ENCODE measurements around the gene SMIM43.

The SMIM43 gene

DNA sequence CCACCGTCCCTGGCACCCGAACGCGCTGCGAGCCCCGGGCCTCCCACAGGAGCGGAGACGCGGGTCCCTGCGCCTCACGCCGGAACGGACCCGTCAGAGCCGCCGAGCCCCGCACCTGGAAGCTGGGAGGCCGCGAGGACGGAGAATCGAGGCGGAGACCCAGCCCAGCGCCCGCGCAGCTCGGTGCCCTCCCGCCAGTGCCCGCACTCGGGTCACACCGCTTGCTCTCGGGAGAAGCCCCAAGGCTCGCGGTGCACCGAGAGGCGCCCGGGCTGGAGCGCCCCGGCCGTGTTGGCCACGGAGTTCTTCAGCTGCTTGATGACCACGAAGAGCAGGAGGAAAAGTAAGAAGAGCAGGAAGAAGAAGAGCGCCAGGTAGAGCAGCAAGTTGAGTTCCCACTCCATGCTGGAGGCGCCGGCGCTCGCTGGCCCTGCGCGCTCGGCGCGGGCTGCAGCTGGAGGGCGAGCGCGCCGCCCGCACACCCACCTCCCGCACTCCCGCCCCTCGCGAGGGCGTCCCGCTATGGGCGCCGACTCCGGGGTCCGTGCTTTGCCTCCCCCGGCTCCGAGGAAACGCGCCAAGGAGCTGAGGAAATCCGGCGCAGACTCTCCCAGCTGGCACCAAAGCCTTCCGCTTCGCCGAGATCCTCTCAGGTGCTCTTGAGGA is at the start of gene SMIM43:
TSS of gene SMIM43 (minus strand) at position 463 of the 666 bp plus-strand sequence. CDS start at position 404, 59 bp downstream.
- no peak for DNase-seq

DNA sequence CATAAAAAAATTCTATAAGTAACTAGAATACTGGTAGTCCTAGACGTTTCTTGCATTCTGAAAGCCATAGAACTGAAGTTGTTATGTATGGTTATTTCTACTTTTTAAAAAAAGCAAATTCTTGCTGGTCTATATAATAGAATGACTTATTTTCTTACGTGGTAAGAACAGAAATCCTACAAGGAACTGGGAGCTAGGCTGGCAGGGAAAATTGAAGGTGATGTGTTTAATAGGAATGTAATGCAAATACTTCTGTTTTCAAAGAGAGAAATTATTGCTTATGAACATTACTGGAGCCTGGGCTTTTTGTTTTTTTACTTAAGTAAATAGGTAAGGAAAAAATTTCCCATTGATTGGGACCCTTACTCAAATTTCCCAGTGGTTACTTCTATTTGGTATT is 49.8 kb upstream of the SMIM43 start:
- DNase-seq: no peak

DNA sequence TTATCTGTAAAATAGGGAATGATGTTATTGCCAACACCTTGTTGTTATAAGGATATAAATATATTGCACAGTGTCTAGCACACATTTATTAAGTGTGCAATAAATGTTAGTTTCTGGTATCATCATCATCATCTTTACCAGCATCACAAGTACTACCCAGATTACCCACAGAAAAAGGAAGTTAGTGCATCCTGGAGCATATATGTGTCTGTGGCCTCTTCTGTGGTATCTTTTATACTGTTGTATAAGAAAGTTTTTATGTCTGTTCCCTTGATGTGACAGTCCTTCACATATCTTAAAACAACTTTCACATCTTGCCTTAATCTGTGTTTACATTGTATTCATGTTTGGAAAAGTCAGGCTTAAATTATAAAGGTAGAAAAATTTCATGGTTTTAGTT is 46.2 kb upstream of the SMIM43 start:
- no peak for DNase-seq

DNA sequence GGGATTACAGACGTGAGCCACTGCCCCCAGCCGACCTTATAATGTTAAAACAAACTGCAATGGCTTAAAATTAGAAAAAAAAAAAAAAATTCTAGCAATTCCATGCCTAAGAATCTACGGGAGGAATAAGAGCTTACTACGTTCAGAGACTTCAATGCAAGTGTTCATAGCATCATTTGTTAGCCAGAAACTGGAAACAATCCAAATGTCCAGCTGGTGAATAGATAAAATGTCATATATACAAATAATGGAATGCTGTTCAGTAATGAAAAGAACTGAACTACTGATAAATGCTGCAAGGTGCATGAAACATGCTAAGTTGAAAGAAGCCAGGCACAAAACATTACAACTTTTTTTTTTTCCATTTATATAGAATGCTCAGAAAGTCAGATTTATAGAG is 41.4 kb upstream of the SMIM43 start:
- DNase-seq: no peak

DNA sequence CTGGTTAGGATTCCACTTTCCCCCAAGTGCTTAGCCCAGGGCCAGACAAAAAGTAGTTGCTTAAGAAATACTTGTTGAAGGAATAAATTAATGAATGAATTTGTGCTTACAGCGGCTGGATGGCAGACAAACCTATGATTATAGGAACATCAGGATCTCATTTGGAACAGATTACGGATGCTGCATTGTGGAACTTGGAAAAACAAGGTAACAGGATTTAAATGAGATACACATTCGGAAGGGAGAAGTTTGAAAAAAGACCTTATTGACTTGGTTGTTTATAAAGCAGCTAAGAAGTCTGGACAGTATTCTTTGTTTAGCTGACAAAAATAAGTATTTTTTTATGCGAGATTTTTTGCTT is 36.7 kb upstream of the SMIM43 start:
- DNase-seq: no peak

DNA sequence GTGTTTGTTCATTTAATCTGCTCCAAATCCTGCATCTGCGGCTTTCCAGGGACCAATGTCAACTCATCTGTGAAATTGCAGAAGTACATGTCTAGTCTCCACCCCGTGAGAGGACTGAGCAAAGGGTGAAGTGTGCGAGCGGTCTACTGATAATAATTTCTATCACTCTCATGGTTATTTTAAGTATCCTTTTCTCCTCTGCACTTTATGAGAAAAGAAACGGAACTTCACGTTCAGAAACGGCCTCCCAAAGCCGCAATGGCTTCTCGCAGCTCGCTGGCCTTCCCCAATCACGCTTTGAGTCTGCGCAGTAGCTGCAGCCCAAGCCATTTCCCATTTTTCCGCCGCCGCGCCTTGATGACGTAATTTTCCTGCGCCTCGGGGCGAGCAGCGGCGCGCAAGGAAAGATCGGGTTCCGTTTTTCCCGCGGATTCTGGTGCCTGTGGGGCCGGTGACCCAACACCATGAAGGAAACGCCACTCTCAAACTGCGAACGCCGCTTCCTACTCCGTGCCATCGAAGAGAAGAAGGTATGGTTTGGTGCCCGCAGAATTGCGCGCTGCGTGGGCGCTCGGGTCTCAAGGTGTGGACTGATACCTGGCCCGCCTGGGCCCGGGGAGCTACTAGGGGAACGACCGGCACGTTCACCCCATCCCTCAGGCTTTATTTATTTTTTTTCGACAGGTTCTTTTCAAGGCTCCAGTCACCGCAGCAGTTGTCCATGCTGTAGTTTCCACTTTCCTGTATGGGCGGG is 36.2 kb upstream of the SMIM43 start, which contains the start of gene EXOSC9:
TSS of gene EXOSC9 (plus strand) at position 363 of the 754 bp plus-strand sequence. CDS start at position 465, 102 bp downstream.
- DNase-seq: peak; percentile 79

DNA sequence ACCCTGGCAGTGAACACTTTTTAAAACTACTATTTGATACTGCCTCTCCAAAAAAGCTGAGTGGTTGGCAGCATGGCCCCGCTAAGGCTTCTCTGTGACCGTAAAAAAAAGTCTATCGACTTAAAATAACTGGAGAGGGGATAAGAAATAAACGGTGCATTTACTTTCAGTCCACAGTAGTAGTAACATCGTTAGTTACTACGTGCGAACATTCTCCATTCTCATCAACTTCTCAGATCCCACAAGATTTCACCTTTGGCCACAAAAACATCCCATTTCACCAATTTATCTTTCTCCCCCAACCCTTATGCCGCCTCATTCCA is 35.6 kb upstream of the SMIM43 start:
- no peak for DNase-seq

DNA sequence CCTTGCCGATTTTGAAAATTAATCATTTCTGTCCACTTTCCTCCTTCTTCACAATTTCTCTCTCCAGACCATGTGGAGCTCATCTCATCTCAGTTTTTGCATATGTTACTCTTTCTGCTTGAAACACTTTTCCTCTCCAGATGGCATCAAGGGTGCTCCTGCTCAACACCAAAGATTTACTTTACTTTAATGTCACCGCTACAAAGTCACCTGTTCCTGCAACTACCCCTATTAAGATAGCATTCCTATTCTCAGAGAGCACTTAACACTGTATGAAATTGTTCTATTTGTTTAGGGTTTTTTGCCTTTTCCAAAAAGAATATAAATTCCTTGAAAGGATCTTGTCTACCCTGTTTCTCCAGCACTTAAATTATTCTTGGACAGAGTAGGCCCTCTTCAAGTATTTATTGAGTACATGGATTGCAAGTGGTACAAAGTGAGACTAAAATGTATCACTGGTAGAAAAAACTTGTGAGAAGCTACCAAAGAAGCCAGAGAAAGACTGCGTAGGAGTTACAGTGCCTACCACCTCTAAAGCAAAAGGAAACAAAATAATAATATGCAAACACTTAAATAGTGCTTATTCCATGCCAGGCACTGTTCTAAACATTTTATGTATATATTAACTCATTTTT is 35.0 kb upstream of the SMIM43 start:
- no peak for DNase-seq

DNA sequence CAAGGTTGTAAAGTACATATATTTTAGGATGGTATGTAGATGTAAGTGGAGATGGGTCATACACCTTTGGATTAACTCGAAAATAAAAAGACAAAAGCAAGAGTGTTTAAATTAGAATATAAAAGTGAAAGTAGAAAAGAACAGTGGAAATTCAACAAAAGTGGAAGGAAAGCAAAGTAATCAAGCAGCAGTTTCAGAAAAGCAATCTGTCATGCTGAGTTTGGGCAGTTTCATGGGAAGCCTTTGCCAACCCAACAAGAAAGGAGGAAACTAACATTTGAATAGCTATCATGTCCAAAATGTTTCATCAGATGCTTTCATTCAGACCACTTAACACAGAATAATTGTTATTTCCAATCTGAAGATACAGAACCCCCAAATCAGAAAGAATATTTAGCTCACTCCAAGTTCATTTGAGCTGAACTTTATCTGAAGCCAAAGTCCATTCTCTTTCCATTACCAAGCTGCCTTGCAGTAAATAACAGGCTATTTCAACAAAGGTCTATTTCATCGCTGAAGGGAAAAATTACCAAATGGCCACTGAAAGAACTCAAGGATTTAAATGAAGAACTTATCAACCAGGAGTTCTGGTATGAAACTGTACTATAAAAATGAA is 34.4 kb upstream of the SMIM43 start:
- DNase-seq: no peak

DNA sequence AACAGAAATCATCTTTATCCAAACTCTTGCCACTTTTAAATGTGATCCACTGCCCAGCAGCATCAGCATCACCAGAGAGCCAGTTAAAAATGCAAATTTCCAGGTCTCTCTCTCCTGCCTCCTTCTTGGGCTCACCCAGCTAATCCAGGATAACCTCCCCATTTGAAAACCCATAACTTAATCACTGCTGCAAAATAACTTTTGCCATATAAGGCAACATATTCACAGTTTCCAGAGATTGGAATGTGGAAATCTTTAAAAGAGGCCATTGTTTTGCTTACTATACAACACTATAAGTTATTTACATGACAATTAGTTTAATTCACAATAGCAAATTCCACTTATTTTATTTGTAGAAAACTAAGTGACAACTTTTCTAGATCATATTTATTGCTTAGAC is 31.3 kb upstream of the SMIM43 start:
- DNase-seq: no peak

DNA sequence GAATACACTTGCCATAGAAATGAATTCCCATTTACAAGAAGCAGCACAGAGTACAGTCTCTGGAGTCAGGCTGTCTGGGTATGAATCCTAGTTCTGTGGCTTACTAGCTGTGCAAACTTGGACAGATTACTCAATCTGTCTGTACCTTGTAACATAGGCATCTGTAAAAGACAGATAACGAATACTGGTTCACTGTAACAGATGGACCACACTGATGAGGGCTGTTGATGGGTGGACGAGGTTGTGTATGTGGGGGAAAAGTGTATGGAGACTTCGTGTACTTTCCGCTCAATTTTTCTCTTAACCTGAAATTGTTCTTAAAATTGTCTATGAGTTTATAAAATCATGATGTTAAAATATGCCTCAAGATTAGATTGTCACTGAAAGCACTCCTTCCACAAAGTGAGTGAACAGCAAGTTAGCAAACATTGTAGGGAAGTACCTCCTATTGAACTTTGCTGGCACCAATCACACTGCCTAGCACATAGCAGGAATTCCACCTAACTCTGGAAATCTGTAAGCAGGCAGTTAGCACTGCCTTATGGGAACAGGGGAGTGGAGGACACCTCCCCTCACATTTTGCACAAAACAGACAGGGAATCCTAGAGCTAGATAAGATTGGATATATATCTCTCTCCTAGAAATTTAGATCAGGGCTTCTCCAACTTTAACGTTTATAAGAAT is 29.7 kb upstream of the SMIM43 start:
- no peak for DNase-seq

DNA sequence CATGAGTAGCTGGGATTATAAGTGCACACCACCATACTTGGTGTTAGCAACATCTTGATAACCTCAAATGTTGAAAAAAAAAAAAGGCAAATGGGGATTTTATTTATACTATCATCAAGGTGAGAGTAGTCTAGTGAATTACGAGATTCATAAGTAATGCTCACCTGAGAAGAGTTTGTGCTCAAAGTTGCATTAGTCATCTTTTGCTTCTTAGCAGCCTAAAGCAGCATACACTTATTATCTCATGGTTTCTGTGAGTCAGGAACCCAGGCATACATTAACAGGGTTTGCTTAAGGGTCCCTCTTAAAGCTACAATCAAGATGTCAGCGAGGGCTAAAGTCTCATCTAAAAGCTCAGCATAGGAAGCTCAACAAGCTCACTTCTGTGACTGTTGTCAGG is 28.0 kb upstream of the SMIM43 start:
- no peak for DNase-seq

DNA sequence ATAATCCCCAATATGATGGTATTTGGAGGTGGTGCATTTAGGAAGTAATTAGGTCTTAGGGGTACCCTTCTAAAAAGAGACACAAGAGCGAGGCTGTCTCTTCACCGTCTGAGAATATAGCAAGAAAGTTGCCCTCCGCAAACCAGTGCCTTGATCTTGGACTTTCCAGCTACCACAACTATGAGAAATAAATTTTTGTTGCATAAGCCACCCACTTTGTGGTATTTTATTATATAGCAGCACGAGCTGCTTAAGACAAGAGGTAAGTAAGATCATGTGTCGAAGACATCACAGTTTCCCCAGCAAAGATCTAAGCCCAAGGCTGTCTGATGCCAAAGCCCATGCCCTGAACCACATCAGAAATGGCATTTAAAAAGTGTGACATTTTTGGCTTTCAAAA is 26.5 kb upstream of the SMIM43 start:
- no peak for DNase-seq

DNA sequence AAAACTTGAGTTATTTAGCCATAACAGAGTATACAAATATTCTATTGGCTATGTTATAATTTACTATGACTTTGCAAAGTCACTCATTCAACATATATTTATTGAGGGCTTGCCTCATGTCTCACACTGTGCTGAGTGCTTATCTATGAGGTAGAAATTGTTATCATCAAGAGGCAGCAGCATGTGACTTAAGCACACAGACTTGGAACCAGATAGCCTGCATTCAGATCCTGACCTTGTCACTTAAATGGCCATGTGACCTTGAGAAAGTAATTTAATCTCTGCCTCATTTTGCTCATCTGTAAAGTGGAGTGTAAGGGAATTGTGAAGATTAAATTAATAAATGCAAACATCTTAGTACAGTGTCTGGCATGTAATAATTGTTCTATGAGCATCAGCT is 26.0 kb upstream of the SMIM43 start:
- DNase-seq: no peak

DNA sequence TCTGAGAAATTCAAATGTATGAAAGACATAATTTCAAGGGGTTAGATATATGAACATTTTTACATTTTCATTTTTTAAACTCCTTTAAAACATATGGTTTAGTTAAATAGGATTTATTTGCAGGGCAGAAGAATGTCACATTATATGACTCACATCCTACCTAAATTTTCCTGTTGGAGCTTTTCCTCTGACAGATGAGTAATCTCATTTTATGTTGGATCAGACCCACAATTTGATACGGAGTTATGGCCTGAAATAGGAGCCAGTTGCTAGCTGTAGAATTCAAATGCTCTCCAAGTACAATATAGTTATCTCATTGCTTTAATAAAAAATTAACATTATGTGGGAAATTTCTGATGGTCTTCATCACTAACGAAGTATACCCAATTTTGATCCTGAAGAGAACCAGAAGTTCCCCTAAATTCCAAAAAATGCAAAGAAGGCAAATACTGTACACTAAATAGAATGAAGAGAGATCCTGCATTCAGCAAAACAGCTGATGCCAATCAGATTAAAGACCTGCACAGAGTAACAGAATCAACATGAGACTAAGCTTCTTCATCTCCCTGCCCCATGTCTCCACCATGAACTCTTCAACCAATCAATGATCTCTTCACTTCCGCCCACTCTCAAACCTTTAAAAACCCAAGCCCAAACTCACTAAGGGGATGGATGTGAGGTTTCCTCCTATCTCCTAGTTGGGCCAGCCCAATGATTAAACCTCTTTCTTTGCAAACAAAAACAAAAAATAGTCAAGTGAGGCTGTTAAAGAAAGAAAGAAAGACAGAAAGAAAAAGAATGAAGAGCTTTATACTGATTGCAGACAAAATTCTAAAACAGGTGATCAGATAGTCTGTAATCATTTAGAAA is 25.2 kb upstream of the SMIM43 start:
- DNase-seq: no peak

DNA sequence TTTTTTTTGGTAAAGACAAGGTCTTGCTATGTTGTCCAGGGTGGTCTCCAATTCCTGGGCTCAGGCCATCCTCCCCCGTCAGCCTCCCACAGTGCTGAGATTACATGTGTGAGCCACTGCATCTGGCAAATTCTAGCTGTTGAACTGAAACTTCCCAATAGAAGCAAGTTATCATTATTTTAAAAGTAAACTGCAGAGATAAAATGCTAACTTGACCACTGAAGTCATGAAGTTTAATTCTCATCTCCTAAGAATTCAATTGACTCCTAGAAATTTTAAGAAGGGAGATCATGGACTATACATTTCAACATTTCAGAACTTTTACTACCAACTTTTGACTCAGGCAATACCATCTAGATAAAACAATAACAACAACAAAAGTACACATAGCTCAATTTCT is 24.5 kb upstream of the SMIM43 start:
- no peak for DNase-seq

DNA sequence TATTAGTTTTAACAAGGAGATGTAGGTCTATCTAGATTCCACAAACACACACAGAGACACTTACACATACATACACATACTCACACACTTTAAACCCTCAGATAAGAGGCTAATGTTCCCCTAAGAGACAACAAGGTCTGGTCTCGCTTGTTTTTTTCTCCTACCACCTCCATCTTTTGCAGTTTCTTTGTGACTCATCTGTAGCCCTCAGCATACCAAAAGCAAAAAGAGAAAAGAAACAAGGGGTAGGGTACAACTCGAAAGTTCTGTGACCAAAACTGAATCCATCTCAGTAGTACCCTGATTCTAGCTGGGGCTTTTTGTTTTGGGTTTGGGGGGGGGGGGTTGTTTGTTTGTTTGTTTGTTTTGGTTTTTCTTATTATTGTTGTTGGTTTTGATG is 23.9 kb upstream of the SMIM43 start:
- DNase-seq: no peak

DNA sequence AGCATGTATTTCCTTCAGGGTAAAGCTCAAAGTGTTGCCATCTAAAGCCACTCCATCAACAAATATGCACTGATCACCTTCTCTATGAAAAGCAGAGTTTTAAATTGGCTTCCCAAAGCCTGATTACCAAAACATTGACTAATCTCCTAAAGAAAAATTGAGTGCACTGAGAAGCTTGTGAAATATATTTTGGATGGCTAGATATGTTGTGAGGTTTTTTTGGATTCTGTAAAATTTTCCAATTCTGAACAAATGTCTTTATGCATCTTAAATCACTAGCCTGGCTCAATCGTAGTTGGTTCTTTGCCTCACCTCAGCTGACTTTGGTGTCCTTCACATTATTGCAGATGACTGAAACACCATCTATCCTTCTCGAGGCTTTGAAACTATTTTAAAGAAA is 21.3 kb upstream of the SMIM43 start:
- no peak for DNase-seq

DNA sequence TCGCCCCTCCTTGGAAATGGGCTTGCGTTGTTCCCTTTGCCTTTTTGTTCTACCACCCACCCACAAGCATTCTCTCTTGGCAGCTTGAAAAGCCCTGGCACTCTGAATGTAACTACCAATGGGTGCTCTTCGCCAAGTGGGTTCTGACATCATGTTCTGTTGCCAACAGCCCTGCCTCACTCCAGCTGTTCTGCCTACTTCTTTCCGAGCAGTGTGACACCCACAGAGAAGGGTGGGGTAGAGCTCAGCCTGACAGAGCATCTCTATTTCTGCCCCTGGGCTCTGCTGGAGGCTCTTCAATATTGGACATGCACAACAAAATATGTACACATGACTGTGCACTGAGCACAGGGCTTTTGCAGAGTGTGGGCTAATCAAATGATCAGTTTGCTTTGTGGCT is 20.5 kb upstream of the SMIM43 start:
- no peak for DNase-seq

DNA sequence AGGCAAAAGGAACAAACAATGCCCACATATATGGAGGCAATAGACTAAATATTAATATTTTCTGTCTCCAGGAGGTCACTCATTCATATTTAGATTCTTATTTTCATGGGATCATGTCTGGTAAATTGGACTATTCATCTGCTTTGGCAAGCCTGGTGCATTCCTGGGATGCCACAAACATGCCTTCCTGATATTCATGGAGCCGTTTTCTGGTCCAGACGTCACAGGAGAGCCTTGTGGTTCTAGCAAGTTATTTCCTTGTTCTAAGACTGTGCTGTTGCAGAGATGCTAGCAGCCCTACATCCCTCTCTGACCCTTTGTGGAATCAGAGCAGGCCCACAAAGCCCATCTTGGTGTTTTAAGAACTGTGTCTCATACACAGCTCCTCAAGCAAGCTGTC is 20.0 kb upstream of the SMIM43 start:
- DNase-seq: no peak

DNA sequence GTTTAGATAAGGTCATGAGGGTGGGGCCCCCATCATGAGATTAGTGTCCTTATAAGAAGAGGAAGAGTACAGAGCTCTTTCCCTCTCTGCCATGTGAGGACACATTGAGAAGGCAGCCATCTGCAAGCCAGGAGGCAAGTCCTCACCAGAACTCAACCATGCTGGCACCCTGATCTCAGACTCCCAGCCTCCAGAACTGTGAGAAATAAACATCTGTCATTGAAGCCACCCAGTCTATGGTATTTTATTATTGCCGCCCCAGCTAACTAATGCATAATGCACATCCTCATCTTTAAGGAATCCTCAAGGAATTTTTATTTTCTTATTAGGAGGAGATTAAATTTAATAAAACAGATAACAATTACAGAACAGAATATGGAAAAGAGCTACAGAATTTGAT is 19.4 kb upstream of the SMIM43 start:
- DNase-seq: no peak

DNA sequence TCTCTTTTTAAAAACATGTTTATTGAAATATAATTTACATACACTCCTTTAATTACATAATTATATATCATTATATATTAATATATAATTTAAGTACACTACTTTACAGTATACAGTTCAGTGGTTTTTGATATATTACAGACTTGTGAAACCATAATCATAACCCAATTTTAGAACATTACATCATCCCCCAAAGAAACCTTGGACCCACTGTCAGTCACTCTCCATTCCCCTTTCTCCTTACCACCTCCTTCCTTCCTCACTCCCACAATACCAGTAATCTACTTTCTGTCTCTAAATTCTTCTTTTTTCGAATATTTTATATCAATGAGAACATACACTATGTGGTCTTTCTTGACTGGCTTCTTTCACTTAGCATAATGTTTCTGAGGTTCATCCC is 18.2 kb upstream of the SMIM43 start:
- no peak for DNase-seq
